GM12878 (cell line): Measurements from ENCODE around the gene HOXD12. TPM values are rescaled to one million over a fixed set of nuclear protein-coding genes. Genes with fewer than 3 reads are reported as not detected.
A peak's percentile ranks its signal among the peaks of the same experiment; 100 is the strongest.

Source experiments
- ATAC-seq: fragments of 200-7000 bp; cut with Tn5 transposase; 3 replicates; pipeline ENCODE4 v1.9.1; 2020; ENCODE audit warnings: mild to moderate bottlenecking, moderate library complexity
- BruUV-seq: library from RNA; stranded (reverse); fragments of 400-500 nt; replicated peaks from 2 replicates; lab custom pipeline; 2021; lab: Mats Ljungman, UMichigan
- CTCF ChIA-PET: fragments of 300-600 bp; sonication (Branson Sonifier 250); formaldehyde crosslinking; extraction: SDS; loops from one replicate; lab custom pipeline; 2021; ENCODE audit warnings: inconsistent platforms; lab: Yijun Ruan, JAX
- POLR2A ChIA-PET: fragments of 350-600 bp; formaldehyde crosslinking; extraction: SDS; loops from one replicate; lab custom pipeline; 2021; ENCODE audit warnings: inconsistent platforms; lab: Charles Lee
- RAD21 ChIA-PET: fragments of 300-600 bp; sonication (Branson Sonifier 250); formaldehyde crosslinking; loops from one replicate; lab custom pipeline; 2023; ENCODE audit warnings: antibody characterized with exemption; ENCODE audit not compliant: unreplicated experiment; lab: Charles Lee
- SMC1A ChIA-PET: fragments of 300-600 bp; sonication (Branson Sonifier 250); formaldehyde crosslinking; loops from one replicate; lab custom pipeline; 2023; ENCODE audit not compliant: unreplicated experiment, uncharacterized antibody; lab: Charles Lee
- DNase-seq: peaks from one replicate; pipeline ENCODE4 v3.0.0-alpha.2; 2011; ENCODE audit warnings: low read depth, low spot score
- FAIRE-seq: peaks from 3 replicates; lab custom pipeline; 2011; peaks lifted over from hg19 to GRCh38; lab: Jason Lieb, UNC
- H2AFZ ChIP-seq: 2 replicates; pipeline ENCODE4 v1.6.0; 2011; ENCODE audit warnings: low read depth, low read length, control low read depth; ENCODE audit not compliant: control insufficient read depth
- H3K27ac ChIP-seq: 2 replicates; pipeline ENCODE4 v1.5.1; 2011; ENCODE audit warnings: control low read depth; ENCODE audit not compliant: control insufficient read depth, insufficient read depth
- H3K27me3 ChIP-seq, 2 experiments: replicated peaks in 1 of 2; 2 replicates each; pipeline versions ENCODE4 v1.6.0 to v1.6.1; 2011; ENCODE audit warnings: low read length in 1 of 2; ENCODE audit not compliant: control insufficient read depth in 2 of 2, insufficient read depth in 2 of 2
- H3K36me3 ChIP-seq, 2 experiments: 2 replicates each; pipeline ENCODE4 v1.5.1; 2011; ENCODE audit warnings: low read length in 1 of 2; ENCODE audit not compliant: control insufficient read depth in 2 of 2, insufficient read depth in 2 of 2
- H3K4me1 ChIP-seq: 2 replicates; pipeline ENCODE4 v1.6.1; 2011; ENCODE audit warnings: mild to moderate bottlenecking, low read length, moderate library complexity, mixed read lengths; ENCODE audit not compliant: control insufficient read depth, insufficient read depth
- H3K4me2 ChIP-seq: 2 replicates; pipeline ENCODE4 v1.6.0; 2011; ENCODE audit warnings: control low read depth; ENCODE audit not compliant: control insufficient read depth, insufficient read depth
- H3K4me3 ChIP-seq: fragments of 200-600 bp; sonication (generic); 2 replicates; pipeline ENCODE4 v1.5.1; 2016
- H3K79me2 ChIP-seq: 2 replicates; pipeline ENCODE4 v1.6.0; 2011; ENCODE audit warnings: low read length; ENCODE audit not compliant: control insufficient read depth, insufficient read depth
- H3K9ac ChIP-seq: 2 replicates; pipeline ENCODE4 v1.8.0; 2011; ENCODE audit warnings: low read length, control low read depth, mixed read lengths; ENCODE audit not compliant: control insufficient read depth, insufficient read depth
- H3K9me3 ChIP-seq: replicated peaks from 3 replicates; pipeline ENCODE4 v1.5.1; 2011; ENCODE audit warnings: mild to moderate bottlenecking, low read length; ENCODE audit not compliant: control insufficient read depth, insufficient read depth
- H4K20me1 ChIP-seq: 2 replicates; pipeline ENCODE4 v1.6.0; 2011; ENCODE audit not compliant: control insufficient read depth, insufficient read depth
- BHLHE40 ChIP-seq, 2 experiments: fragments of 450-650 bp in 1 of 2; IDR thresholded peaks; 2 replicates each; pipeline ENCODE4 v1.6.1; 2011 to 2017; ENCODE audit warnings: low read depth in 2 of 2, borderline replicate concordance in 1 of 2, improper control_type of control experiment in 1 of 2, low read length in 1 of 2, mild to moderate bottlenecking in 1 of 2
- ELK1 ChIP-seq: IDR thresholded peaks from 2 replicates; pipeline ENCODE4 v1.6.1; 2012; ENCODE audit warnings: low read depth, low read length, improper control_type of control experiment
- IRF4 ChIP-seq: IDR thresholded peaks from 2 replicates; pipeline ENCODE4 v1.6.1; 2011; ENCODE audit warnings: low read depth, low read length
- KLF5 ChIP-seq: fragments of 450-650 bp; IDR thresholded peaks from 2 replicates; pipeline ENCODE4 v1.6.1; 2014; ENCODE audit warnings: mild to moderate bottlenecking; ENCODE audit not compliant: partially characterized antibody
- MXI1 ChIP-seq: fragments of 150-350 bp; IDR thresholded peaks from 2 replicates; pipeline ENCODE4 v1.6.1; 2011; ENCODE audit warnings: low read depth, mild to moderate bottlenecking, inconsistent platforms, low read length, improper control_type of control experiment
- MYB ChIP-seq: fragments of 150-350 bp; IDR thresholded peaks from 2 replicates; pipeline ENCODE4 v1.6.1; 2014; ENCODE audit warnings: mild to moderate bottlenecking, low read depth, low read length, borderline replicate concordance
- RB1 ChIP-seq: fragments of 450-650 bp; formaldehyde crosslinking; IDR thresholded peaks from 2 replicates; pipeline ENCODE4 v1.6.1; 2017; ENCODE audit warnings: mild to moderate bottlenecking, borderline replicate concordance
- RBBP5 ChIP-seq: fragments of 200-600 bp; sonication (generic); conservative IDR thresholded peaks from 2 replicates; pipeline ENCODE4 v1.6.1; 2016
- RELB ChIP-seq: fragments of 450-650 bp; IDR thresholded peaks from 2 replicates; pipeline ENCODE4 v1.6.1; 2017; ENCODE audit warnings: low read depth, mild to moderate bottlenecking, moderate library complexity
- SP1 ChIP-seq: IDR thresholded peaks from one replicate; pipeline ENCODE4 v1.6.1; 2011; ENCODE audit warnings: low read depth, low read length
- SRF ChIP-seq, 2 experiments: IDR thresholded peaks; 2 replicates each; pipeline ENCODE4 v1.6.1; 2011; ENCODE audit warnings: low read depth in 2 of 2, low read length in 2 of 2, mild to moderate bottlenecking in 1 of 2, moderate library complexity in 1 of 2
- SUPT20H ChIP-seq: IDR thresholded peaks from 2 replicates; pipeline ENCODE4 v1.6.1; 2011; ENCODE audit warnings: low read depth, mild to moderate bottlenecking, low read length, moderate library complexity, borderline replicate concordance; ENCODE audit not compliant: control insufficient read depth
- TCF3 ChIP-seq: IDR thresholded peaks from 2 replicates; pipeline ENCODE4 v1.6.1; 2012; ENCODE audit warnings: low read depth, mild to moderate bottlenecking, low read length, borderline replicate concordance; ENCODE audit not compliant: insufficient read depth
- ZSCAN29 ChIP-seq: fragments of 450-650 bp; IDR thresholded peaks from 2 replicates; pipeline ENCODE4 v1.6.1; 2017; ENCODE audit warnings: mild to moderate bottlenecking, moderate library complexity
- WGBS: methylation state at CpG from one replicate; pipeline ENCODE4 v1.1.6; 2016; ENCODE audit warnings: low lambda C conversion rate; ENCODE audit not compliant: insufficient replicate concordance, insufficient coverage; ENCODE audit errors: missing lambda C conversion rate; 5-methylcytosine and 5-hydroxymethylcytosine counted together
- in situ Hi-C: fragments of 300-500 bp; cut with MboI; formaldehyde crosslinking; loops from 9 replicates; pipeline ENCODE4 v1.14.3; 2018; ENCODE audit warnings: mixed read lengths
- intact Hi-C: fragments of 100-400 bp; cut with micrococcal nuclease; formaldehyde crosslinking; loops from one replicate; pipeline ENCODE4 v1.14.2; 2022; ENCODE audit not compliant: unreplicated experiment
- polyA plus RNA-seq, 11 experiments: library from polyadenylated mRNA; depleted of rRNA in 4 of 11; unstranded in 6 of 11; stranded (reverse) in 5 of 11; fragments of >200 nt; fragmentation: Nextera tagmentation in 4 of 11; fragmentation: Illumina TruSeq in 1 of 11; extraction: Ambion mirVana in 4 of 11; extraction: Trizol in 1 of 11; gene quantifications; 1 replicate in 1 of 11; 2 replicates in 10 of 11; pipeline versions ENCODE4 v1.2.1 to v1.2.3, GENCODE V29; 2011 to 2016; ENCODE audit warnings: inconsistent platforms in 2 of 11, missing spikeins in 2 of 11, low read depth in 1 of 11
- total RNA-seq, 4 experiments: library from RNA; depleted of rRNA in 3 of 4; stranded (reverse); fragments of >200 nt in 3 of 4; fragmentation: Illumina TruSeq in 1 of 4; extraction: Trizol in 1 of 4; gene quantifications; 2 replicates each; pipeline versions ENCODE4 v1.2.1 to v1.2.3, GENCODE V29; 2013 to 2021

HOXD12 gene
- total and polyA plus RNA-seq, 10 of the 15 experiments (the other 5 are each of a cell fraction or from before 2014, with no cell fraction given), result not detected

- no peak overlapping the region for H3K4me3 ChIP-seq
- CTCF ChIA-PET, result no interaction called here
- no peaks in the 10 kb centered on the region for H3K4me1 ChIP-seq
- H3K9me3 ChIP-seq, result peaks cover 20% of the 10 kb centered on the region; the same call in 2 of the 3 replicates
- RAD21 ChIA-PET, result no interaction called here
- H3K9ac ChIP-seq, result no peak overlapping the region
- DNase-seq (no peak), ATAC-seq (no peak), FAIRE-seq (no peak)
- SMC1A ChIA-PET, result no interaction called here
- TF ChIP-seq BHLHE40 (IDR thresholded peaks at IDR 0.05; ENCODE audit: borderline replicate concordance in 1 of 2, low read depth in 2 of 2, low read length in 1 of 2) (peak in 1 of 2 experiments; percentile 33; a peak in 2 of 4 replicates), MXI1 (no peak), IRF4 (no peak)
- no peak overlapping the region for H3K4me2 ChIP-seq
- POLR2A ChIA-PET, result no interaction called here
- H2AFZ ChIP-seq, result no peak overlapping the region
- no peaks in the 10 kb centered on the region for H3K79me2 ChIP-seq
- intact Hi-C loops (loop anchor here (10.0 kb wide), 1 partner anchor 196 kb away; no protein-coding TSS in a partner anchor), in situ Hi-C loops (no loop called here)
- peaks cover 3 to 20% of the 10 kb centered on the region in 2 experiments for H3K27me3 ChIP-seq
- H3K36me3 ChIP-seq, result no peaks in the 10 kb centered on the region
- H4K20me1 ChIP-seq, result no peaks in the 10 kb centered on the region
- BruUV-seq, result no TSS peak
- H3K27ac ChIP-seq, result no peak overlapping the region
- WGBS, result 62% methylated on average over 43 of the region's 68 CpGs
These were observed 18.8 kb upstream of the HOXD12 start for GRCh38 chr2:176080540-176081375.

- no TSS peak for BruUV-seq
- in situ Hi-C loops (no loop called here), intact Hi-C loops (loop anchor here (10.0 kb wide), 1 partner anchor 197 kb away; no protein-coding TSS in a partner anchor)
- H3K36me3 ChIP-seq, result no peaks in the 10 kb centered on the region
- ChIA-PET POLR2A (no interaction called here), SMC1A (no interaction called here), CTCF (no interaction called here), RAD21 (no interaction called here)
- H3K27ac ChIP-seq, result no peak overlapping the region
- 45% methylated on average over 17 of the region's 17 CpGs for WGBS
- FAIRE-seq, result no peak
- H3K79me2 ChIP-seq, result no peaks in the 10 kb centered on the region
- no peak overlapping the region for H3K4me3 ChIP-seq
- ATAC-seq, result no peak
- DNase-seq, result no peak
- H3K9me3 ChIP-seq, result peaks cover 20% of the 10 kb centered on the region; the same call in 2 of the 3 replicates
- H3K4me2 ChIP-seq, result no peak overlapping the region
- H4K20me1 ChIP-seq, result no peaks in the 10 kb centered on the region
- no peak overlapping the region for H3K9ac ChIP-seq
- H2AFZ ChIP-seq, result no peak overlapping the region
- no peaks in the 10 kb centered on the region for H3K4me1 ChIP-seq
- H3K27me3 ChIP-seq, result peaks cover 5 to 22% of the 10 kb centered on the region in 2 experiments
- TF ChIP-seq SUPT20H, result no peak
- TF ChIP-seq KLF5, result no peak
- TF ChIP-seq ELK1, result no peak
- no peak for TF ChIP-seq BHLHE40 (IDR thresholded peaks at IDR 0.05; ENCODE audit: borderline replicate concordance in 1 of 2, low read depth in 2 of 2, low read length in 1 of 2)
- no peak for TF ChIP-seq MYB
- no peak for TF ChIP-seq SP1
- no peak for TF ChIP-seq TCF3
- TF ChIP-seq RELB, result no peak
- TF ChIP-seq SRF (IDR thresholded peaks at IDR 0.05; ENCODE audit: low read depth in 2 of 2, low read length in 2 of 2), result no peak
- TF ChIP-seq RB1, result no peak
- TF ChIP-seq ZSCAN29, result no peak
- TF ChIP-seq RBBP5, result no peak
These were observed 18.2 kb upstream of the HOXD12 start for GRCh38 chr2:176081376-176081836.
